GM12892 (cell line): ENCODE measurements around the gene TMEM131.

ENCODE experiments used
- POLR2A ChIP-seq: IDR thresholded peaks from 2 replicates; pipeline ENCODE4 v1.6.1; 2011; ENCODE audit warnings: low read depth, low read length, control low read depth
- POLR2AphosphoS5 ChIP-seq: IDR thresholded peaks from 2 replicates; pipeline ENCODE4 v1.6.1; 2011; ENCODE audit warnings: low read depth, low read length, control low read depth

GRCh38 chr2:97908208-97908676, 87.5 kb downstream of the TMEM131 start:
- TF ChIP-seq POLR2A (no peak), POLR2AphosphoS5 (no peak)
